NK-92 treated with Interleukin-12 subunit alpha and Interleukin-12 subunit beta, amount 100 ng/mL, for 24 hours (cell line): ENCODE results near the gene SCRN1.

Experiments used
- DNase-seq: peaks from one replicate; lab custom pipeline; 2025; lab: John Stamatoyannopoulos, UW

The SCRN1 gene

DNA sequence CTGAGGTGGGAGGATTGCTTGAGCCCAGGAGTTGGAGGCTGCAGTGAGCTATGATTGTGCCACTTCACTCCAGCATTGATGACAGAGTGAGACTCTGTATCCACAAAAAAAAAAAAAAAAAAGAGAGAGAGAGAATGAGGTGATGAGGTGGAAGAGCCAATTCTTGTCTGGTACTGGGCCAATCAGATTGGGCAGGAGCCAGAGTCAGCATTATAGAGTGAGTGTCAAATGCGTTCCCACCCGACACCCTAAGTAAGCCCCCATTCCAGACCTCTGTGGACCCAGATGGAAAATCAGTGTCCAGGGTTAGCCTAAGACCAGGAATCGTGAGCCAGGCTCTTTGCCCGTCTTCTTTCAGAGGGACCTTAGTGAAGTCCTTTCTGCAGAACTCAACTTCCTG is 99.3 kb downstream of the SCRN1 start:
- DNase-seq = no peak

DNA sequence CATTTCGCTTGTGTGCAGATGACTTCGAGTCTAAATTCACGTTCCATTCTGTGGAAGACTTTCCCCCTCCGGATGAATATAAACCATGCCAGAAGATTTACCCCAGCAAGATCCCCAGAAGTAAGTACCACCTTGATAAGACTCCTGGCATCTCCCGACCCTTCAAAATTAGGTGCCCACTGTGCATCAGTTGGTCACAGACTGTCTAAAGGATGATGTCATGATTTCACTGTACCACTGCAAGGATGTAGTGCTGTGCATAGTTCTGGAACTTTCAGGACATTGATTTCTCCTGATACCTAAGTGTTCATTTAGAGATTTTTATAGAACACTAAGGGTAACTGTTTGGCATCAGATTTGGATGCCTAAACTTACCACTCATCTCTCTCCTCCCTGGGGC is 100.3 kb downstream of the SCRN1 start:
- no peak for DNase-seq

DNA sequence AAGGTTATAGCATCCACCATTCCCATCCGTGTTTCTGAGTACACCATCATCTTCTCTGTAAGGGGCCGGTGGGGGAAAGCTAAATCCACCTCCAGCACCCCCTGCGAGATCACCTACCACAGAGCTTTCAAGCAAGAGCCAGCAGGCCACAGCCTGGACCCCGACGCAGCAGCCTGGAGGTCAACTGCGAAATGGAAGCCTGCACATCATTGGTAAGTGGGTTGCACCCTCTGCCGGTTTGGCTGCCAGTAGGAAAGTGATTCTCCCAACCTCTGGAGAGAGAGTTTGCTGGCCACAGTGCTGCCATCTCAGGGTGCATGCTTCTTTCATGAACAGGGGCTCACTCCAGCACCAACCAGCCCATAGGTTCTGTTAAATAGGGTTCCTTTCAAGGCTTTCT is 101.6 kb downstream of the SCRN1 start:
- no peak for DNase-seq

DNA sequence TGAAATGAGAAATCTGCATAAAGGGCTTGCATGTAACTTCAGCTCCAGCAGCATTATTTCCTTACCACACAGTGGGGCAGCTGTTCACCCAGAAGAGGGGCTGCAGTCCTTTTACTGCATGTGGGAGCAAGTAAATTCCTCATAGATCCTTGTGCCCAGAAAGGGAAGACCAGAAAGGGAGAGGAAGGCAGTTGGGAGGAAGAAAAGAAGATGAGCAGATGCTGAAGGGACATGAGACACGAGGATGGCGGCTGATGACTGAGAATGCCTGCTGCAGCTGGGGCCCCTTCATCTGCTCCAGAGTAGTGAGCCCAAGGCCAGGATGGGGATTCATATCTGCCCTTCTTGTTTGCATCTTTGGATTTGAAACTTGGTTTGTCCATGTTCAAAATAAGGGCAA is 102.8 kb downstream of the SCRN1 start:
- DNase-seq = no peak

DNA sequence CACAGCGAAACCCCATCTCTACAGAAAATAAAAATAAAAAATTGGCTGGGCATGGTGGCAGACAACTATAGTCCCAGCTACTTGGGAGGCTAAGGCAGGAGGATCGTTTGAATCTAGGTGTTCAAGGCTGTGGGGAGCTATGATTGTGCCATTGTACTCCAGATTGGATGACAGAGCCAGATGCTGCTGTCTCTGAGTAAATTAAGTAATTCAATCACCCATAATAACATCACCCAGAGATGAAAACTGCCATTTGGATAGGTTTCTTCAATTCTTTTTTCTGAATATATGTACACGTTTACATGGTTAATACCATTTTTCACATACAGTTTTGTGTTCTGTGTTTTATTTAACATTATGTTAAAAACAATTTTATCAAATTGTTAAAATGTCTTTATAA is 104.0 kb downstream of the SCRN1 start:
- no peak for DNase-seq

DNA sequence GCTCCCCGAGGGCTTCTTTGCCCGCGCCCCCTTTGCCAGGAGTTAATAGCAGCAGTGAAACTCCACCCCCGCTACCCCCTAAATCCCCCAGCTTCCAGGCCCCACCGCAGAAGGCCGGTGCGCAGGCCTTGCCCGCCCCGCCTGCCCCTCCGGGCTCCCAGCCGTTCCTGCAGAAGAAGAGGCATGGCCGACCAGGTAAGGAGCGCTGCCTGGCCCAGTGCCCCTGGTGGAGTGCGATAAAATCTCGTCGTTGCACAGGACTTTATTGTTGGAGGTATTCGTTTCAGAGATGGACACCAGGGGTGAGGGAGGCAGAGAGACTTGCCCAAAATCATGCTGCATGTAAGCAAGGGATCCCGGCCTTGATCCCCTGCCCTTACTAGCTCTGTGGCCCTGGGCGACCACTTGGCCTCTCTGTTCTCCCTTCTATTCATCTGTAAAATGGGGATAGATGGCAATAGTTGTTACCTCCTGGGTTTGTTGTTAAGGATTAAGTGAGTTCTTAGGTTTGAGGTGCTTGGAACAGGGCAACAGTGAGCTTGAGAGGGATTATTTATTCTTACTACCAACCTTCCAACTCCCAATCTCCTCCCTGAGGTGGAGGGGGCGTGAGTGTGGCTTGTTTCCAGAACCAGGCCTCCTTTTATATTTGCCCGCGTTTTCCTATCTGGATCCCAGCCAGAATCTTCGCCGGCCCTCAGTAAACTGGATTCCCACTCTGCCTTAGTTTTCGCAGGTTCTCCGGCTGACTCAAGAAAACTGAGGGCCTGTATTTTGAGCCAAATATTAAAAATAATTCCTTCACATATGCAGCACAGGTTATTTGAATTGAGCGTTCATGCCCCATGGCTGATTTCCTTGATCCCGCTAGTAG is 105.0 kb downstream of the SCRN1 start:
- DNase-seq = no peak

DNA sequence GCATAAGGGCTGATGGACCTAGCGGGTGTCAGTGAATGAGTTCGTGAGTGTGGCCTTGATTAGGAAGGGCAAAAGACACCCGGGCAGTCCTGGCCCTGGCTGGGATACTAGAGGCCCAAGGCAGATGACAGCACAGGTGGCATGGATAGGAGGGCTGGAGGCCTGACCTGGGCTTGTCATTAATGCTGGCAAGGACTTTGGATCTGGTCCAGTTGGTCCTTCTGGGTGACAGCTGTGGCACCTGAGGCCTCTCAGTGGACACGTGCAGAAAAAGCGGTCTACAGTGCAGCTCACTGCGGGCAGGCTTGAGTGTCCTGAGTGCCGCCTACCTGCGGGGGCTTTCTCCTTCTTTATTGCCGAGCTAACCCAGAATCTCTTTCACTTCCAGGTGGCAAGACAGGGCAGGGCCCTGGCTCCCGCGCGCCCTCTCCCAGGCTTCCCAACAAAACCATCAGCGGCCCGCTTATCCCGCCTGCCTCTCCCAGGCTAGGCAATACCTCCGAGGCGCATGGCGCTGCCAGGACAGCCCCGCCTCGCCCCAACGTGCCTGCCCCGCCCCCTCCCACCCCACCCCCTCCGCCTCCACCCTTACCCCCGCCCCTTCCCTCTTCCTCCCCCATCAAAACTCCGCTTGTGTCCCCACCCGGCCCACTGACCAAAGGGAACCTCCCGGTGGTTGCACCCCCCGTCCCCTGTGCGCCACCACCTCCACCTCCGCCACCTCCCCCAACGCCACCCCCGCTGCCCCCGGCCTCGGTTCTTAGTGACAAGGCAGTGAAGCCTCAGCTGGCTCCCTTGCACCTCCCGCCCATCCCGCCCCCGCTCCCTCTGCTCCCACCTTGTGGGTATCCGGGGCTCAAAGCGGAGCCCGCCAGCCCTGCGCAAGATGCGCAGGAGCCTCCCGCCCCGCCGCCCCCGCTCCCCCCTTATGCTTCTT is 105.9 kb downstream of the SCRN1 start:
- no peak for DNase-seq

DNA sequence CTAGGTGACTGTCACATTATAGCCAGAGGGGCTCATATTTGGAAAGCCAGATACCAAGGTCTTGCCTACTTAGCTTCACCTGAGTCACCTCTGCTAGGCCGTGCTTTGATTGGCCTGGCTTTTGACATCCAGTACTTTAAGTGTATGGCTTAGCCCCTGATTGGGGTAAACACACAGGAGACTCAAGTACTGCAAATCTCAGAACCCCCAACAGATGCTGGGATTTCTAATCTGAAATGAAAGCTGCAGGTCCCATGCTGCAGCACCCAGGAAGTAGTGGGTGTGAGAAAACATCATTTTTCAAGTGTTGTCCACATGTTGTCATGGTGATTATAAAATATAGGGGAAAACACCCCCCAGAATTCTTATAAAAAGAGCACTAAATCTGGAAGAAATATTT is 107.1 kb downstream of the SCRN1 start:
- no peak for DNase-seq

DNA sequence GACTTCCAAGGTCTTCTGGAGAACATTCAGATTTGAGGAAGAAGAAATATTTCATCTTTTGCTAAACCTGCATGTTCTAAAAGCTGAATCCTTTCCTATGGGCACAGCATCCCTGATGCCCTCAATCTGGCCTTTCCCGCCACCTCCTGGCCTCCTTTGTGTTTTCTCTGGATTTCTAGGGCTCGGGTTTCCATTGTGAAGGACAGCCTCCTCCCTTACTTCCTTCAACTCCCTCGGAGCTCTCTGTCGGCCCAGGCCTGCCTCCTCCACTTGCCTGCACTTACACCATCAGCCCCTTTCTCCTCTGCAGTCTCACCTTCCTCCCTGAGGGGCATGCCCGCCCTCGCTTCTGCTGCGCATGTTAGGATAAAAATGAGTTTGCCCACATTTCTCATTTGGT is 107.9 kb downstream of the SCRN1 start:
- DNase-seq = no peak

DNA sequence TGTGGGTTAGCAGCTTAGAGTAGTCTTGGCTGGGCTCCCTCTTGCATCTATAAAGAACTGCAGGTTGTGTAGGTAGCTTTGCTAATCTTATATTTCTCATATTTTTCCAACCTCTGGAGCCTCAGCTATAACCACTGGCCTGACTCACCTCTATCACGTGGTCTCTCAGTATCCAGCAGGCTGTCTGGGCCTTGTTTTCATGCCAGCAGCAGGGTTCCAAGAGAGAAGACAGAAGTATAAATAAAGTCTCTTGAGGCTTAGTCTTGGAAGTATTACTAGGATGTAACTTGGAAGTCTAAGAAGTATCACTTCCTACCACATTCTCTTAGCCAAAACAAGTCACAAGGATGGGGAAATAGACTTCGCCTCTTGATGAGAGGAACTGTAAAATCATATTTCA is 110.0 kb downstream of the SCRN1 start:
- no peak for DNase-seq

DNA sequence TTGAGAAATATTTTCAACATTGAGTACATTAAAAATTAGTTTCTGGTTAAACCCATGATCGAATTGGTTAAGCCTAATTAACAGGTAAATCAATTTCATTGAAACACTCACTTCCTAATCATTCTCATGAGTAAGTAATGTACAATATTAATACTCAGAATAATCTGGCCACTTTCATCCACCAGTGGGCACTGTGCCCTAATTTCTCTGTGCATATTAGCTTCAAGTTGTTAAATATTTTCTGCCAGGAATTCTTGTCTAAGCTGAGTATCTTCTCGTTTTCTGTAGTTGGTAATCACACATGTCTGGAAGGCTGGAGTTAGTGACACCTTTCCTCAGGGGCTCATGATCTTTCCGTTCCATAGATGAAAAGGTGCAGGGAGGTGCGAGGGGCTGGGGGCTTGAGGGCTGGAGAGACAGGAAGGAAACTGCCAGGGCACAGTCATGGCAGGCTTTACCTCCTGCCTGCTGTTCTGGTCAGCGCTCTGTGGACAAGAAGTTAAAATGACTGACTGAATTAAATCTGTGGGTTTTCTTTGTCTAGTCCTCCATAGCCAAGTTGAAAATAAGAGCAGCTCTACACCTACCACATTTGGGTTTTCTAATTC is 111.4 kb downstream of the SCRN1 start:
- no peak for DNase-seq

DNA sequence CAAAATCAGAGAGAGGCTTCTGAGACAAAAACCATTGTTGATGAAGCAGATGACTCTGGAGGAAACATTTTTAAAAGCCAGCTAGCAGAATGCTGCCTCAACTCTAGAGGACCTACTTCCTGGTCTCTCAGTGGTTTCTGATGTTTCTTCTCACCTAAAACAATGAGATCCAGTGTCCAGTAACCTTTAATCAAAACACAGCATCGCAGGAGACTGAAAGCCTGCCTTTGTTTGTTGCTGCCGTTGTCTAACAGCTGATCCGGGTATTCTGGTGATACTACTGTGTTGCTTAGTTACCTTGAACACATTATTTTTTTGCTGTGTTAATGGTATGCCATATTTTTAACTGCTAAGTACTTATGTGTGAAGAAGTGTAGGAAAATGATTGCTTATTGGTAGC is 112.4 kb downstream of the SCRN1 start:
- DNase-seq = no peak

DNA sequence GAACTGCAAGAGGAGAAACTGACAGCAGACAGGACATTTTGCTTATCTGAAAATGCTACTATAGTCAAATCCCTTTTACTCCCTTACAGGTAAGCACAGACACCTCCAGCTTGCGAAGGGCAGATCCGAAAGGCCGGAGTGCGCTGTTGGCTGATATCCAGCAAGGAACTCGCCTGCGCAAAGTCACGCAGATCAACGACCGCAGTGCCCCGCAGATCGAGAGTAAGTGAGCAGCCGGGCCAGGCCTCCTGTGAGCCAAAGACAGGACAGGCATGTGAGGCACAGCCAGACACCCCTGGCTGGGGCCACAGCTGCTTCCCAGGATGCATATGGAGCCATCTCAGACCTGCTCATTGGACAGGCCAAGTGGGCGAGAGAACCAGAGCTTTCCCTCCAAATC is 113.9 kb downstream of the SCRN1 start:
- no peak for DNase-seq

DNA sequence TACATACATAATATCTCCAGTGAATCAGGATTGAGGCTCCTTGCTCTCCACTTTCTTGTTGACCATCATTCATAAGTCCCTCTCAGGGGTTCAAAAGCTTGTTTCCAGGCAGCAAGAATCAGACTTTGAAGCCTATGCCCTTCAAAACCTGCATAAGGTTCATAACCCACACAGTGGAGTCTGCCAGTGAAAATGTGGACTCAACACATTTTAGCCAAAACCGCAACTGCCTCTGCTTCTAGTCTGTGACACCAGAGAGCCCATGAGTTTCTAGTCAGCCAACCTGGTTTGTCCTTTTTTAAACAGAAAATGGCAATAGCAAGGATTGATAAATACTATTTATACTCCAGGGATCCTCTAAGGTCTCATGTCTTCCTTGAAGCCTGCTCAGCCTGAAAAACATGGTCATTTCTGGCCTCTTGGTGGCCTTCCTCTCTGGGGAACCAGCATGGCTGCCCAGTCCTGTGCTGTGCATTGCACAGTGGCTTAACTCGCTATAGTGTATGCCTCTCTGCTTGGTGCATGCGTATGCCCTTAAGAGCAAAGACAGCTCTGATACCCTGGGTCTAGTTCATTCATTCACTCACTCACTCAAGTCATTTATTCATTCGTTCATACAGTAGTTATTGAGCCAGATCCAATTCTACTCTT is 115.8 kb downstream of the SCRN1 start:
- DNase-seq = no peak

DNA sequence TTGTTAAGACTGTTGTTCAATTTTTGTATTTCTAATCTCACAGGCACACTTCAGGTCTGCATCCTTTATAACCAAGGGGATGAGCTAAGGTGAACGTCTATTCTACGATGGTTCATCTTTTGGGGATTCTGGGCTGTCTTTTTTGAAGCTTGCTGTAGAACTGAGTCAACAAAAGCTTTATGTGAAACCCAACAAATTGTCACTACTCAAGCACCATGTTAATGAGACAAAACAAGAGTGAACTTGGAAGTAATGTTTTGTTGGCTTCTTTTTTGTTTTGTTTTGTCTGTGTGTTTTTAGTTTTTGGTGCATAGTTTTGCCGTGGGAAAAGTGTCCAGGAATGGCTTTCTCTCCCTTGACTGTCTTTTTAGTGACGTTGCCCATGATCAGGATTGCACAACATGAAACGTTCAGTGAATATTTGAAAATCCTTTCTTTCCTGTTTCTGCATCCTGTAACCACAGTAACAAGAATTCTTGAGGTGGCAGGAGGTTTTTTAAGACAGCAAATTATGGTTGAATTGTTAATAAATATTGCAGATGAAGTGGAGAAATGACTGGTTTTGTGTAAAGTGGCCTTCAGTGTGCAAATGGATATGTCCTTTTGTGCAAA is 117.7 kb downstream of the SCRN1 start:
- DNase-seq = no peak
